HL-60 (cell line): ENCODE results near the gene GABBR2.

ENCODE experiments used
- DNase-seq, 2 experiments: peaks; one replicate each; pipeline ENCODE4 v3.0.0-alpha.2; 2010 to 2020; ENCODE audit warnings: low read depth in 1 of 2, low spot score in 1 of 2
- H3K27ac ChIP-seq: fragments of 250-450 bp; sonication (Bioruptor Pico); replicated peaks from 2 replicates; pipeline ENCODE4 v1.5.1; 2020; ENCODE audit warnings: mild to moderate bottlenecking, moderate library complexity
- H3K27me3 ChIP-seq: fragments of 250-450 bp; sonication (Bioruptor Pico); 2 replicates; pipeline ENCODE4 v1.5.1; 2021; ENCODE audit warnings: mild to moderate bottlenecking, moderate library complexity; ENCODE audit not compliant: insufficient read depth, poor library complexity, severe bottlenecking
- H3K4me3 ChIP-seq: replicated peaks from 2 replicates; pipeline ENCODE4 v1.5.1; 2011; ENCODE audit warnings: mild to moderate bottlenecking, control low read depth, low read length; ENCODE audit not compliant: insufficient read depth
- CTCF ChIP-seq: IDR thresholded peaks from one replicate; pipeline ENCODE4 v1.5.1; 2011; ENCODE audit warnings: low read length, control low read depth, inconsistent platforms; ENCODE audit not compliant: insufficient read depth
- GABPA ChIP-seq: IDR thresholded peaks from 2 replicates; pipeline ENCODE4 v1.6.1; 2012; ENCODE audit warnings: low read depth
- POLR2AphosphoS5 ChIP-seq: IDR thresholded peaks from 2 replicates; pipeline ENCODE4 v1.6.1; 2012; ENCODE audit warnings: low read depth
- REST ChIP-seq: IDR thresholded peaks from 2 replicates; pipeline ENCODE4 v1.6.1; 2012; ENCODE audit warnings: low read depth; ENCODE audit not compliant: insufficient replicate concordance
- SPI1 ChIP-seq: IDR thresholded peaks from 2 replicates; pipeline ENCODE4 v1.6.1; 2012; ENCODE audit warnings: low read depth, mild to moderate bottlenecking, borderline replicate concordance

Gene GABBR2

GRCh38 chr9:98726735-98727134 lies 18.0 kb upstream of the GABBR2 start:
- TF ChIP-seq SPI1 (peak; percentile 45; the same call in 1 of the 2 replicates), POLR2AphosphoS5 (peak; percentile 48; the same call in 1 of the 2 replicates), GABPA (no peak)
- peak; percentile 77 to 92 for DNase-seq
- Histone ChIP-seq H3K27me3 (no peaks in the 10 kb centered on the region), H3K27ac (peak overlapping the region; percentile 13; the same call in 1 of the 2 replicates), H3K4me3 (no peak overlapping the region)

- Histone ChIP-seq H3K4me3 (no peak overlapping the region), H3K27me3 (no peaks in the 10 kb centered on the region), H3K27ac (no peak overlapping the region)
- DNase-seq = no peak
- no peak for TF ChIP-seq REST
- TF ChIP-seq CTCF = no peak
- TF ChIP-seq SPI1 = no peak
- no peak for TF ChIP-seq GABPA
- TF ChIP-seq POLR2AphosphoS5 = no peak
Measured at GRCh38 chr9:98724810-98725530, 16.2 kb upstream of the GABBR2 start.

GRCh38 chr9:98721643-98722042 lies 12.9 kb upstream of the GABBR2 start:
- Histone ChIP-seq H3K27me3 (peaks cover 3% of the 10 kb centered on the region), H3K27ac (no peak overlapping the region), H3K4me3 (no peak overlapping the region)
- no peak for TF ChIP-seq POLR2AphosphoS5
- TF ChIP-seq REST = no peak
- TF ChIP-seq CTCF = no peak
- no peak for TF ChIP-seq SPI1
- no peak for TF ChIP-seq GABPA
- DNase-seq = no peak

GRCh38 chr9:98720402-98720801 lies 11.7 kb upstream of the GABBR2 start:
- Histone ChIP-seq H3K4me3 (no peak overlapping the region), H3K27ac (no peak overlapping the region), H3K27me3 (peaks cover 3% of the 10 kb centered on the region)
- no peak for TF ChIP-seq SPI1
- TF ChIP-seq REST = no peak
- TF ChIP-seq GABPA = no peak
- no peak for TF ChIP-seq CTCF
- no peak for TF ChIP-seq POLR2AphosphoS5
- DNase-seq = no peak
